Measurements from ENCODE around the gene CCDC57. TPM values are rescaled to one million over a fixed set of nuclear protein-coding genes. Genes with fewer than 3 reads are reported as not detected.

CCDC57 gene
- polyA plus RNA-seq, 1 donor from 2014 or later = 70.9 TPM

GRCh38 chr17:82054351-82055022, 158.2 kb downstream of the CCDC57 start:
- peaks cover 10% of the 10 kb centered on the region for H3K79me2 ChIP-seq (replicated peaks; ENCODE audit: insufficient read depth, low read length)
- no peak overlapping the region for H3K4me3 ChIP-seq (ENCODE audit: low read length)
- no peak overlapping the region for H3K4me2 ChIP-seq (ENCODE audit: low read length)
- no peaks in the 10 kb centered on the region for H3K36me3 ChIP-seq (ENCODE audit: insufficient read depth, low read length)
- H3K27ac ChIP-seq (ENCODE audit: low read length) = no peak overlapping the region
- no peaks in the 10 kb centered on the region for H4K20me1 ChIP-seq (ENCODE audit: insufficient read depth)
- H3K27me3 ChIP-seq (ENCODE audit: insufficient read depth, low read depth, low read length) = no peaks in the 10 kb centered on the region
- H3F3A ChIP-seq (ENCODE audit: insufficient read depth, low read length, poor library complexity, severe bottlenecking) = no peaks in the 10 kb centered on the region
- H2AFZ ChIP-seq (ENCODE audit: low read depth, low read length) = no peak overlapping the region
- no peak for TF ChIP-seq CTCF (IDR thresholded peaks at IDR 0.05; ENCODE audit: poor library complexity, severe bottlenecking)
- no peak for TF ChIP-seq TAF1 (IDR thresholded peaks at IDR 0.05; ENCODE audit: low read depth)
- no peak overlapping the region for H3K9ac ChIP-seq (ENCODE audit: low read length)
- no peaks in the 10 kb centered on the region for H3K9me3 ChIP-seq (ENCODE audit: low read length)
- H3K9me2 ChIP-seq (ENCODE audit: insufficient read depth, low read length) = no peaks in the 10 kb centered on the region

- TF ChIP-seq MXI1 (conservative IDR thresholded peaks at IDR 0.05; ENCODE audit: poor library complexity, severe bottlenecking) = no peak
- TF ChIP-seq CTCF (IDR thresholded peaks at IDR 0.05; ENCODE audit: poor library complexity, severe bottlenecking) = no peak
- no peak for TF ChIP-seq SMC3 (conservative IDR thresholded peaks at IDR 0.05; ENCODE audit: poor library complexity)
- no peak for TF ChIP-seq RAD21 (conservative IDR thresholded peaks at IDR 0.05)
- no peak for TF ChIP-seq TAF1 (IDR thresholded peaks at IDR 0.05; ENCODE audit: low read depth)
- TF ChIP-seq EZH2 (IDR thresholded peaks at IDR 0.05; ENCODE audit: borderline replicate concordance, insufficient read depth, low read length, poor library complexity, severe bottlenecking) = no peak
- no peak for TF ChIP-seq REST (IDR thresholded peaks at IDR 0.05; ENCODE audit: borderline replicate concordance)
- no peak for TF ChIP-seq EP300 (conservative IDR thresholded peaks at IDR 0.05; ENCODE audit: poor library complexity, severe bottlenecking)
- TF ChIP-seq POLR2AphosphoS5 (IDR thresholded peaks at IDR 0.05) = no peak
- Histone ChIP-seq H3F3A (ENCODE audit: insufficient read depth, low read length, poor library complexity, severe bottlenecking) (no peaks in the 10 kb centered on the region), H3K9me3 (ENCODE audit: low read length) (no peaks in the 10 kb centered on the region), H3K79me2 (replicated peaks; ENCODE audit: insufficient read depth, low read length) (peaks cover 10% of the 10 kb centered on the region), H3K9me2 (ENCODE audit: insufficient read depth, low read length) (no peaks in the 10 kb centered on the region), H3K9ac (ENCODE audit: low read length) (no peak overlapping the region), H3K4me2 (ENCODE audit: low read length) (no peak overlapping the region), H3K27ac (ENCODE audit: low read length) (no peak overlapping the region), H2AFZ (ENCODE audit: low read depth, low read length) (no peak overlapping the region), H4K20me1 (ENCODE audit: insufficient read depth) (no peaks in the 10 kb centered on the region), H3K27me3 (ENCODE audit: insufficient read depth, low read depth, low read length) (no peaks in the 10 kb centered on the region), H3K36me3 (ENCODE audit: insufficient read depth, low read length) (no peaks in the 10 kb centered on the region), H3K4me3 (ENCODE audit: low read length) (peak overlapping the region; percentile 92)
These were observed 158.9 kb downstream of the CCDC57 start for GRCh38 chr17:82053556-82054263.

Measured in neural cell (in vitro differentiated cells).